Stimulated activated CD8-positive, alpha-beta memory T cell treated with anti-CD3 and anti-CD28 coated beads, Interleukin-12 subunit alpha, Interleukin-12 subunit beta, amount 100 ng/mL, for 1 hour (primary cell): Measurements from ENCODE around the gene RELA.
A peak's percentile ranks its signal among the peaks of the same experiment; 100 is the strongest.
"Not testable (repeated sequence)": the region's sequence is repeated elsewhere in the genome, so short reads cannot be mapped to it uniquely, and the experiment has no call there.

Experiments
- DNase-seq: peaks from one replicate; pipeline ENCODE4 v3.0.0-alpha.2; 2020; ENCODE audit warnings: low read depth

RELA gene

DNA sequence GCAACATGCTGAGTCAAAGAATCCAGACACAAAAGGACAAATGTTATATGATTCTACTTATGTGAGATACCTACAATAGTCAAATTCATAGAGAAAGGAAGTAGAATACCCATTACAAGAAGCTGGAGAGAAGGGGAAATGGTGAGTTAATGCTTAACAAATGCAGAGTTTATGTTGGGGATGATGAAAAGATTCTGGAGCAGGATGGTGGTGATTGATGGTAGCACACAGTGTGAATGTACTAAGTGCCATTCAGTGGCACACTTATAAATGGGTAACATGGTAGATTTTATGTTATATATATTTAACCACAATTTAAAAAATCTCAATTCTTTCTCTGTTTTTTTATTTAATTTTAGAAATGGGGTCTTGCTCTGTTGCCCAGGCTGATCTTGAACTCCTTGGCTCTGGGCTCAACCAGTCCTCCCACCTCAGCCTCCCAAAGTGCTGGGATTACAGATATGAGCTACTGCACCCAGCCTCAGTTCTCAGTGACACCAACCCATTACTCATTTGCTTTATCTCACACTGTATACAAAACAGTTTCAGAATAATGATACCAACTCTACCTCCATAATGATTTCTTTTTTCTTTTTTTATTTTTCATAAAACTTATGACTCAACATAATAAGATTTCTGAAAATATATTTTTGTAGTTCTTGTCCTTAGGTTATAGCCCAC is 9.6 kb upstream of the RELA start:
- DNase-seq = no peak

GRCh38 chr11:65663639-65664200 is 1.0 kb upstream of the RELA start:
- no peak for DNase-seq

GRCh38 chr11:65662247-65662798 is 393 bp downstream of the RELA start:
- DNase-seq = no peak

GRCh38 chr11:65661599-65662246 is 993 bp downstream of the RELA start:
- no peak for DNase-seq

DNA sequence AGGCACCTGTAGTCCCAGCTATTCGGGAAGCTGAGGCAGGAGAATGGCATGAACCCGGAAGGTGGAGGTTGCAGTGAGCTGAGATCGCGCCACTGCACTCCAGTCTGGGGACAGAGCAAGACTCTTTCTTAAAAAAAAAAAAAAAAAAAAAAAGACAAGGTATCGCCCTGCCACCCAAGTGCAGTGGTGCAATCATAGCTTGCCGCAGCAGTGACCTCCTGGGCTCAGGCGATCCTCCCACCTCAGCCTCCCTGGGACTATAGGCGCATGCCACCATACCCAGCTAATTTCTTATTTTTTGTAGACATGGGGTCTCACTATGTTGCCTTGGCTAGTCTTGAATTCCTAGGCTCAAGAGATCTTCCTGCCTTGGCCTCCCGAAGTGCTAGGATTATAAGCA is 1.8 kb downstream of the RELA start:
- DNase-seq = not testable (repeated sequence)

- DNase-seq = no peak
These were observed 2.7 kb downstream of the RELA start for GRCh38 chr11:65660038-65660437.

DNA sequence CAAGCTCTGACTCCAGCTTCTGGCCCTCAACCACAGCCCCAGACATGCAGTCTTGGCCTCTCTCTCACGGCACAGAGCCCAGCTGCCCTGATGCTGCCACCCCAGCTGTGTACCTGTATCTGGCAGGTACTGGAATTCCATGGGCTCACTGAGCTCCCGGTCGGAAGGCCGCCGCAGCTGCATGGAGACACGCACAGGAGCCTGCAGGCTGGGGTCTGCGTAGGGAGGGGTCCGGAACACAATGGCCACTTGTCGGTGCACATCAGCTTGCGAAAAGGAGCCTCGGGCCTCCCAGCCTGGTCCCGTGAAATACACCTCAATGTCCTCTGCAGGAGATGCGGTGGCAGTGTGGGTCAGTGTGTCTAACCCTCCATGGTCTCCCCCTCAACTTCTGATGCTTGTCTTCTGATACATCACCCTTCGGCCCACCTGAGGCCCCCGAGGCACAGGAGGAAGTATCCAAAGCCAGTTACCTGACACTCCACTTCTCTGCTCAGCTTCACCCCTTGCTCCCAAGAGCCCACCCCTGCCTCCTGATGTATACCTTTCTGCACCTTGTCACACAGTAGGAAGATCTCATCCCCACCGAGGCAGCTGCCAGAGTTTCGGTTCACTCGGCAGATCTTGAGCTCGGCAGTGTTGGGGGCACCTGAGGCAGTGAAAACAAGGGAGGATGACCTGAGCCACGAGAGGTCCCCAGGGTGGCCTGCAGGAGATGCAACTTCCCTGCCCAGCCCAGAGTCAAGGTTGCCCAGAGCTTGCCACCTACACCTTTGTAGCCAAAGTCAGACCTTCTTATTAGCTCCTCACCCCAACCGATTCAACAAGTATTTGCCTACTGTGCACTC is 4.3 kb downstream of the RELA start:
- DNase-seq = no peak

- DNase-seq = no peak
These were observed 5.3 kb downstream of the RELA start for GRCh38 chr11:65657426-65657825.

DNA sequence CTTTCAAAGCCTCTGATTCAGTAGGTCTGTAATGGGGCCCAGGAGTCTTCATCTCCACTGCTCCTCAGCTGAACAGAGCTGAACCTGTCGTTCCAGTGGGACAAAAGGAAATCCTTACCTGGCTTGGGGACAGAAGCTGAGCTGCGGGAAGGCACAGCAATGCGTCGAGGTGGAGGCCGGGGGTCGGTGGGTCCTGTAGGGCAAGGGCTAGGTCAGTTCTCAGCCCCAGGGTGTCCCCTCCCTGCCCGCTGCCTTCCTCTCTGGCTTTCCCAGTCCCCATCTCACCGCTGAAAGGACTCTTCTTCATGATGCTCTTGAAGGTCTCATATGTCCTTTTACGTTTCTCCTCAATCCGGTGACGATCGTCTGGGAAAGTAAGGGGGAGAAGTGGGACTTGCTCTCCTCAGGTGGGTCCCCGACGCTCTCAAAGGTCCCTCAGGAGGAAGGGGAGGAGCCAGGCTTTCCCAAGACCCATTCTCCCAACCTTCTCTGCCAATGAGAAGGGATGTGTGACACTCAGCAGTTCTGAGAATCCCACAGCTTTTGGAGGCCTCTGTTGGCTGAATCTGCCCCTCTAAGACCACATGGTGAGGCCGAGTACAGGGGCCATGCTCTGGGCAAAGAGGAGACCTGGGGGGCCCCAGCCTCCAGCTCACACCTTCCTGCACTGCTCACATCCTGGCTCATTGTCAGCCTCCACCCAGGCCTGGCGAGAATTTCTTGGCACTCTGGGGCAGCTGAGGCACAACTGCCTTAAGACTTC is 7.0 kb downstream of the RELA start:
- DNase-seq = no peak

DNA sequence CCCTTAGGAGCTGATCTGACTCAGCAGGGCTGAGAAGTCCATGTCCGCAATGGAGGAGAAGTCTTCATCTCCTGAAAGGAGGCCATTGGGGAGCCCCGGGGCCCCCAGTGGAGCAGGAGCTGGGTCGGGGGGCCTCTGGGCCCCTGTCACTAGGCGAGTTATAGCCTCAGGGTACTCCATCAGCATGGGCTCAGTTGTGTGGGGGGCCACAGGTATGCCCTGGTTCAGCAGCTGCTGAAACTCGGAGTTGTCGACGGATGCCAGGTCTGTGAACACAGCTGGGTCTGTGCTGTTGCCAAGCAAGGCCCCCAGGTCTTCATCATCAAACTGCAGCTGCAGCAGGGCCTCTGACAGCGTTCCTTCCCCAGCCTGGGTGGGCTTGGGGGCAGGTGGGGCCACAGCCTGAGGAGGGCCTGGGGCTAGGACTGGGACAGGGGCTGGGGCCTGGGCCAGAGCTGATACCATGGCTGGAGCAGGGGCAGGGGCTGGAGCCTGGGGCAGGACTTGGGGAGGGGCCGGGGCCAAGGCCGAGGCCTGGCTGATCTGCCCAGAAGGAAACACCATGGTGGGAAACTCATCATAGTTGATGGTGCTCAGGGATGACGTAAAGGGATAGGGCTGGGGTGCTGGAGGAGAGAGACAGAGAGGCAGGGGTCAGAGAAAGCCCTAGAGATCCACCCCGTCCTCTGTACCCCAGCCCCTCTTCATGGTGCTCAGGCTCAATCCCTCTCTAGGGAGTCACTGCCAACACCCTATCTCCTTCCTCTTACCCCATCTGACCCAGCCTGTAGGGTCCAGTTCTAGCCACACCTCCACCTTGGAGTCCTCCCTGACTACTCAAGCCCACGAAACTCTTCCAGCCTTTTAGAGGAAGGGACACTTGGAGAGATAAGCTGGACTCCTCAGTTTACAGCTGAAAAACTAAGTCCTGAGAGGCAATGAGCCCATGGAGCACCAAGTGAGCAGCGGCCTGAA is 8.1 kb downstream of the RELA start:
- DNase-seq = no peak

GRCh38 chr11:65653229-65654225 is 9.2 kb downstream of the RELA start:
- no peak for DNase-seq

GRCh38 chr11:65652511-65653228 is 10.0 kb downstream of the RELA start:
- DNase-seq = peak; percentile 93

GRCh38 chr11:65651589-65652510 is 10.9 kb downstream of the RELA start:
- DNase-seq = no peak

GRCh38 chr11:65651339-65651588 is 11.5 kb downstream of the RELA start:
- DNase-seq = no peak

DNA sequence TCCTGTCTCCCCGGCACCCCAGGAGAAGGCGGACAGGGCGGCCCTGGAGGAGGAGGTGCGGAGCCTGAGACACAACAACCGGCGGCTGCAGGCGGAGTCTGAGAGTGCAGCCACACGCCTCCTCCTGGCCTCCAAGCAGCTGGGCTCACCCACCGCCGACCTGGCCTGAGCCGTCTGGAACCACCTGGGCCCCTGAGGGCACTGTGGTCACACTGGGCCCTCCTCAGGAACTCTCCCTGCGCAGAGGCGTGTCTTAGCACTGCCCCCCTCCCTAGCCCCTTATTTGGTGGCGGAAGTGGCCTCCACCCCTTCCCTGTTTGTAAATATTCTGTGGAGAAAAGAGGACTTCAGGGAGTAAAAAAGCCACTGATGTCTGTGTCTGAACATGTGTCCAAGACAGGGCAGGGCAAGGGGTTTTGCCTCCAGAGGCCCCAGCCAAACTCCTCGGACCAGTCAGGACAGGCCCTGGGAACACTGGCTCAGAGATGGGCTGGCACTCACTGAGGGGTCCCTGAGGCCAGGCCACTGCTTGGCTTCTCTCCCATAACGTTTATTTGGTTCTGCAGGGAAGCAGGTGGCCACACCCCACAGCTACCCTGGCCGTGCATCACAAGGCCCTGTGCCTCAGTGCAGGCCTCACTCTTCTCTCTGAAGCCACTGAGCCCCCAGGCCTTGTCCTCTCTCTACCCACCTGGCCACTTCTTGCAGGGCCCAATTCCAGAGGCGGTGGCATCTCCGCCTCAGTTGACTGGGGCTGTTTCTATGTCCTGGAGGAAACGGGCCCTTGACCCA is 12.0 kb downstream of the RELA start:
- DNase-seq = no peak

GRCh38 chr11:65649656-65650546 is 12.8 kb downstream of the RELA start:
- no peak for DNase-seq
